ENCODE measurements around the gene CCDC33. TPM values are rescaled to one million over a fixed set of nuclear protein-coding genes. Genes with fewer than 3 reads are reported as not detected.

The CCDC33 gene
- total RNA-seq, 1 experiment from 2014 or later = 0.15 TPM

- Histone ChIP-seq H3K4me1 (ENCODE audit: control insufficient read depth in 1 of 2, insufficient read depth in 2 of 2, low read length in 2 of 2) (0 out of 4 replicates have a peak, but pooled peaks cover 0 to 3% of the 10 kb centered on the region in 2 experiments), H3K27ac (ENCODE audit: low read depth, low read length) (no peak overlapping the region), H3K9ac (ENCODE audit: low read length) (no peak overlapping the region), H3K36me3 (ENCODE audit: control insufficient read depth in 1 of 2, insufficient read depth in 2 of 2, low read length in 2 of 2) (no peaks in the 10 kb centered on the region), H2AFZ (ENCODE audit: low read depth, low read length, poor library complexity, severe bottlenecking) (no peak overlapping the region), H3K9me2 (ENCODE audit: insufficient read depth) (no peaks in the 10 kb centered on the region), H3K79me2 (ENCODE audit: insufficient read depth, low read length) (no peaks in the 10 kb centered on the region), H4K20me1 (ENCODE audit: insufficient read depth) (no peaks in the 10 kb centered on the region), H3K27me3 (ENCODE audit: insufficient read depth, low read length) (peaks cover 55% of the 10 kb centered on the region), H3K4me3 (replicated peaks in 1 of 2; ENCODE audit: low read depth in 1 of 2, low read length in 2 of 2) (no peak overlapping the region), H3K9me3 (ENCODE audit: control insufficient read depth in 1 of 2, insufficient read depth in 1 of 2, low read depth in 1 of 2, low read length in 2 of 2) (no peaks in the 10 kb centered on the region), H3K4me2 (ENCODE audit: low read length) (no peak overlapping the region)
- intact Hi-C loops (cut with micrococcal nuclease) = no loop called here
- CTCF ChIA-PET = no interaction called here
- BruUV-seq (replicated peaks) = no TSS peak
- RAD21 ChIA-PET (ENCODE audit: low non-redundant PET in 1 of 2, low total read pairs in 2 of 2, uncharacterized antibody in 2 of 2, unreplicated experiment in 2 of 2) = no interaction called here
- POLR2A ChIA-PET = no interaction called here
- ATAC-seq (no peak), DNase-seq (ENCODE audit: low read depth, low spot score) (no peak)
- TF ChIP-seq ATF3 (IDR thresholded peaks at IDR 0.05) (no peak), SRF (IDR thresholded peaks at IDR 0.05; ENCODE audit: low read depth) (no peak), ZNF274 (IDR thresholded peaks at IDR 0.05; ENCODE audit: low read depth, low read length) (no peak), EGR1 (IDR thresholded peaks at IDR 0.05; ENCODE audit: low read depth) (no peak), YY1 (IDR thresholded peaks at IDR 0.05; ENCODE audit: extremely low read depth, insufficient replicate concordance, low read depth, low read length) (no peak), EZH2phosphoT487 (IDR thresholded peaks at IDR 0.05; ENCODE audit: borderline replicate concordance) (no peak), EZH2 (IDR thresholded peaks at IDR 0.05) (no peak), SP1 (IDR thresholded peaks at IDR 0.05; ENCODE audit: low read depth) (no peak), POLR2A (IDR thresholded peaks at IDR 0.05; ENCODE audit: borderline replicate concordance, extremely low read depth, insufficient read depth, insufficient read length) (no peak), MAX (IDR thresholded peaks at IDR 0.05) (no peak), FOSL1 (IDR thresholded peaks at IDR 0.05; ENCODE audit: low read depth) (no peak), ZFX (IDR thresholded peaks at IDR 0.05) (no peak), SIN3A (IDR thresholded peaks at IDR 0.05; ENCODE audit: low read depth) (no peak), JUND (IDR thresholded peaks at IDR 0.05) (no peak), POLR2AphosphoS5 (IDR thresholded peaks at IDR 0.05; ENCODE audit: low read depth, low read length) (no peak)
- TF ChIP-seq, protein P1, sequence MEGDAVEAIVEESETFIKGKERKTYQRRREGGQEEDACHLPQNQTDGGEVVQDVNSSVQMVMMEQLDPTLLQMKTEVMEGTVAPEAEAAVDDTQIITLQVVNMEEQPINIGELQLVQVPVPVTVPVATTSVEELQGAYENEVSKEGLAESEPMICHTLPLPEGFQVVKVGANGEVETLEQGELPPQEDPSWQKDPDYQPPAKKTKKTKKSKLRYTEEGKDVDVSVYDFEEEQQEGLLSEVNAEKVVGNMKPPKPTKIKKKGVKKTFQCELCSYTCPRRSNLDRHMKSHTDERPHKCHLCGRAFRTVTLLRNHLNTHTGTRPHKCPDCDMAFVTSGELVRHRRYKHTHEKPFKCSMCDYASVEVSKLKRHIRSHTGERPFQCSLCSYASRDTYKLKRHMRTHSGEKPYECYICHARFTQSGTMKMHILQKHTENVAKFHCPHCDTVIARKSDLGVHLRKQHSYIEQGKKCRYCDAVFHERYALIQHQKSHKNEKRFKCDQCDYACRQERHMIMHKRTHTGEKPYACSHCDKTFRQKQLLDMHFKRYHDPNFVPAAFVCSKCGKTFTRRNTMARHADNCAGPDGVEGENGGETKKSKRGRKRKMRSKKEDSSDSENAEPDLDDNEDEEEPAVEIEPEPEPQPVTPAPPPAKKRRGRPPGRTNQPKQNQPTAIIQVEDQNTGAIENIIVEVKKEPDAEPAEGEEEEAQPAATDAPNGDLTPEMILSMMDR (IDR thresholded peaks at IDR 0.05 in 2 of 3, conservative IDR thresholded peaks at IDR 0.05 in 1 of 3; ENCODE audit: borderline replicate concordance in 1 of 3, insufficient read depth in 1 of 3, low read depth in 2 of 3, low read length in 2 of 3) = no peak
- TF ChIP-seq, protein P2, sequence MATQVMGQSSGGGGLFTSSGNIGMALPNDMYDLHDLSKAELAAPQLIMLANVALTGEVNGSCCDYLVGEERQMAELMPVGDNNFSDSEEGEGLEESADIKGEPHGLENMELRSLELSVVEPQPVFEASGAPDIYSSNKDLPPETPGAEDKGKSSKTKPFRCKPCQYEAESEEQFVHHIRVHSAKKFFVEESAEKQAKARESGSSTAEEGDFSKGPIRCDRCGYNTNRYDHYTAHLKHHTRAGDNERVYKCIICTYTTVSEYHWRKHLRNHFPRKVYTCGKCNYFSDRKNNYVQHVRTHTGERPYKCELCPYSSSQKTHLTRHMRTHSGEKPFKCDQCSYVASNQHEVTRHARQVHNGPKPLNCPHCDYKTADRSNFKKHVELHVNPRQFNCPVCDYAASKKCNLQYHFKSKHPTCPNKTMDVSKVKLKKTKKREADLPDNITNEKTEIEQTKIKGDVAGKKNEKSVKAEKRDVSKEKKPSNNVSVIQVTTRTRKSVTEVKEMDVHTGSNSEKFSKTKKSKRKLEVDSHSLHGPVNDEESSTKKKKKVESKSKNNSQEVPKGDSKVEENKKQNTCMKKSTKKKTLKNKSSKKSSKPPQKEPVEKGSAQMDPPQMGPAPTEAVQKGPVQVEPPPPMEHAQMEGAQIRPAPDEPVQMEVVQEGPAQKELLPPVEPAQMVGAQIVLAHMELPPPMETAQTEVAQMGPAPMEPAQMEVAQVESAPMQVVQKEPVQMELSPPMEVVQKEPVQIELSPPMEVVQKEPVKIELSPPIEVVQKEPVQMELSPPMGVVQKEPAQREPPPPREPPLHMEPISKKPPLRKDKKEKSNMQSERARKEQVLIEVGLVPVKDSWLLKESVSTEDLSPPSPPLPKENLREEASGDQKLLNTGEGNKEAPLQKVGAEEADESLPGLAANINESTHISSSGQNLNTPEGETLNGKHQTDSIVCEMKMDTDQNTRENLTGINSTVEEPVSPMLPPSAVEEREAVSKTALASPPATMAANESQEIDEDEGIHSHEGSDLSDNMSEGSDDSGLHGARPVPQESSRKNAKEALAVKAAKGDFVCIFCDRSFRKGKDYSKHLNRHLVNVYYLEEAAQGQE (IDR thresholded peaks at IDR 0.05; ENCODE audit: low read depth) = no peak
These were observed 54.5 kb downstream of the CCDC33 start for GRCh38 chr15:74290645-74291044.

Measured in HCT116 (cell line).